ENCODE measurements around the gene RSU1. TPM values are rescaled to one million over a fixed set of nuclear protein-coding genes. Genes with fewer than 3 reads are reported as not detected.

The RSU1 gene
- total and polyA plus RNA-seq, 2 of the 13 experiments (the other 11 are each of a cell fraction or from before 2014, with no cell fraction given): 32.3 to 35.1 TPM

- TF ChIP-seq IKZF1 (IDR thresholded peaks at IDR 0.05) (no peak), HNF4G (IDR thresholded peaks at IDR 0.05; ENCODE audit: borderline replicate concordance, low read depth, low read length) (no peak), HNF4G (CRISPR knock-in tag; IDR thresholded peaks at IDR 0.05; ENCODE audit: borderline replicate concordance, low read depth) (no peak), ZNF382 (CRISPR knock-in tag; IDR thresholded peaks at IDR 0.05; ENCODE audit: borderline replicate concordance) (no peak), HOMEZ (CRISPR knock-in tag; IDR thresholded peaks at IDR 0.05; ENCODE audit: low read depth) (no peak), ZNF251 (CRISPR knock-in tag; IDR thresholded peaks at IDR 0.05) (no peak), PHF5A (CRISPR knock-in tag; IDR thresholded peaks at IDR 0.05; ENCODE audit: low read depth, unreplicated experiment) (no peak), SOX6 (IDR thresholded peaks at IDR 0.05) (no peak), SOX6 (CRISPR knock-in tag; IDR thresholded peaks at IDR 0.05) (no peak)
These were observed 3.2 kb upstream of the RSU1 start (continued) for GRCh38 chr10:16820421-16820820.

- H3K27ac ChIP-seq (ENCODE audit: extremely low read length, insufficient read depth, low read length): no peak overlapping the region
- in situ Hi-C loops (cut with HindIII; ENCODE audit: extremely low pct_ligation_motif_present, low pct_unique_long_range_greater_than_20kb): no loop called here
- H3K4me3 ChIP-seq (replicated peaks in 1 of 3; ENCODE audit: insufficient read depth in 1 of 3, low read depth in 2 of 3, low read length in 3 of 3): no peak overlapping the region
- intact Hi-C loops (cut with micrococcal nuclease; ENCODE audit: unreplicated experiment): no loop called here
- H3K9ac ChIP-seq (ENCODE audit: insufficient read depth, low read depth, low read length): no peak overlapping the region
- no peak overlapping the region for H2AFZ ChIP-seq (ENCODE audit: low read length)
- 0% methylated on average over 1 of the region's 1 CpG for WGBS (ENCODE audit: low lambda C conversion rate)
- no TSS peak for BruUV-seq (replicated peaks)
- H3K79me2 ChIP-seq (ENCODE audit: insufficient read depth, low read length): peaks cover 10% of the 10 kb centered on the region
- peaks cover 0 to 7% of the 10 kb centered on the region in 2 experiments; a peak in 1 of 5 replicates for H3K27me3 ChIP-seq (ENCODE audit: control insufficient read depth in 1 of 2, insufficient read depth in 2 of 2, low read length in 2 of 2)
- no peaks in the 10 kb centered on the region for H3K36me3 ChIP-seq (replicated peaks in 1 of 2; ENCODE audit: control insufficient read depth in 1 of 2, insufficient read depth in 2 of 2, low read length in 2 of 2)
- DNase-seq (ENCODE audit: low spot score) (no peak), ATAC-seq (no peak), FAIRE-seq (no peak)
- H3K4me2 ChIP-seq (ENCODE audit: low read depth, low read length): no peak overlapping the region
- H3K4me1 ChIP-seq (ENCODE audit: insufficient read depth, low read length): peaks cover 25% of the 10 kb centered on the region
- POLR2A ChIA-PET: no interaction called here
- H3K9me3 ChIP-seq (ENCODE audit: low read length): peaks cover 15% of the 10 kb centered on the region
- CTCF ChIA-PET (ENCODE audit: low intra/inter-chr PET ratio, low total read pairs): no interaction called here
- no peaks in the 10 kb centered on the region for H4K20me1 ChIP-seq (ENCODE audit: insufficient read depth, low read length)
- no peak for TF ChIP-seq FOXP1 (IDR thresholded peaks at IDR 0.05)
- no peak for TF ChIP-seq FOXP1 (CRISPR knock-in tag; IDR thresholded peaks at IDR 0.05)
- TF ChIP-seq ZBTB33 (CRISPR knock-in tag; IDR thresholded peaks at IDR 0.05): no peak
- no peak for TF ChIP-seq ZNF567 (CRISPR knock-in tag; IDR thresholded peaks at IDR 0.05; ENCODE audit: borderline replicate concordance)
- no peak for TF ChIP-seq SMC3 (IDR thresholded peaks at IDR 0.05; ENCODE audit: low read length)
- no peak for TF ChIP-seq ZNF543 (CRISPR knock-in tag; IDR thresholded peaks at IDR 0.05)
- TF ChIP-seq MLXIP (CRISPR knock-in tag; IDR thresholded peaks at IDR 0.05; ENCODE audit: borderline replicate concordance): no peak
- no peak for TF ChIP-seq ZNF33A (CRISPR knock-in tag; IDR thresholded peaks at IDR 0.05; ENCODE audit: borderline replicate concordance)
These were observed 2.8 kb upstream of the RSU1 start for GRCh38 chr10:16820018-16820417.

Measured in HepG2 (cell line).